ENCODE measurements around the gene DHRS9.
"Not testable (repeated sequence)": the region's sequence is repeated elsewhere in the genome, so short reads cannot be mapped to it uniquely, and the experiment has no call there.

DHRS9 gene

GRCh38 chr2:169136428-169136827, 67.1 kb downstream of the DHRS9 start:
- DNase-seq (ENCODE audit: low read depth) = not testable (repeated sequence)

DNA sequence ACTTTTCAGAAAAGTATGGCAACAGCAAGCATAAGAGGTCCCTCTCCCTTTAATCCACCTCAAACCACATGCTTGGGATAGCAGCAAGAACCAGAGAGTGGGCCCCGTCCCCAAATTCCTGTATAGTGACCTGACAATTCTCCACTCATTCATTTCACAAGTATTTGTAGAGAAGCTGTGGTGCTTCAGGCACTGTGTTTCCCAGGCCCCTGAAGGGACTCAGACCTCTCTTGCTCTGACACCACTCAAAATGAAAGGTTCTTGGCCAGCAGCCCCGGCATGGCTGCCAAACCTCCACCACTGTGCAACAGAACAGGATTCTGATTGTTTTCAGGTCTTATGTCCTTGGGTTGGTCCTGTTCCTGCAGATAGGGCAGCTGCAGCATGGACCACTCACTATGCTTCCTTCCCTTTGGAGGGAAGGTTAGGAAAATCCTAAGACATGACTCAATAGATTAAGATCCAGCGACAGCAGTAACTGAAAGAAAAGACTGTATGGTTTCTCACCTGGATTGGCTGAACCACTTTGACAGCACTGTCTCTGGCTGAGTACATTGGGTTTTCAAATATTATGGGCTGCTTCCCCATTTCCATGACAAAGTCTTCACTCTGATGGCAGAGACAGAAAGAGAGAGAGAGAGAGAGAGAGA, 67.6 kb downstream of the DHRS9 start:
- DNase-seq (ENCODE audit: low read depth) = no peak

- no peak for DNase-seq (ENCODE audit: low read depth)
Measured at GRCh38 chr2:169137924-169138323, 68.6 kb downstream of the DHRS9 start.

GRCh38 chr2:169139145-169139544, 69.8 kb downstream of the DHRS9 start:
- DNase-seq (ENCODE audit: low read depth) = no peak

- DNase-seq (ENCODE audit: low read depth) = no peak
Measured at GRCh38 chr2:169139993-169140767, 70.8 kb downstream of the DHRS9 start.

DNA sequence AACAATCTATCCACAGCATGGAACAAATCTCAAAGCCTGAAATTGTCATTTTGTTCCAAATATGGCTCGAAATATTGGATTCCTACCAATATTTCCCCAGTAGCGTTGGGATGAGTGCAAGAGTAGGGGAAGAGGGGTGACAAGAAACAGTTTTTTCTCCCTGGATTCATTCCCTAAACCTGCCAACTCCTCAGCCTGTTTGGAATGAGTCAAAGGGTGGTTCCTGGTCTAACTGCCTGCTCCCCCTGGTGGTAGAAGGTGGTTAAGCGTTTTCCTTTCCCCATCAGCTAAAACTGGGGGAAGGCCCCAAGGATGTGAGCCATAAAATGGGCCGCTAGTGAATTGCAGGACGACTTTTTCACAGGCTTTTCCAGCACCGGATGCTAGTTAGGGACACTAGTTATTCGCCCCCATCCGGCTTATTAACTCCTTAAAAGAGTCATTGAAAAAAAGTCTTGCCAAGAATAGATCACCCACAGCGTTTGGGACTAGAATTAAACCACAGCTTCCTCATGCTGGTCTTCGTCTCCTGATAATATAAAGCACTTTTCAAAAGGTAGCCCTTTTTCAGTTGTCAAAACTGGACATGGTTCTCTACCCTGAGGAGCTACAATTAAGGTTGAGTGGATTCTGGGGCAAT, 72.5 kb downstream of the DHRS9 start:
- DNase-seq (ENCODE audit: low read depth) = peak; percentile 46

DNA sequence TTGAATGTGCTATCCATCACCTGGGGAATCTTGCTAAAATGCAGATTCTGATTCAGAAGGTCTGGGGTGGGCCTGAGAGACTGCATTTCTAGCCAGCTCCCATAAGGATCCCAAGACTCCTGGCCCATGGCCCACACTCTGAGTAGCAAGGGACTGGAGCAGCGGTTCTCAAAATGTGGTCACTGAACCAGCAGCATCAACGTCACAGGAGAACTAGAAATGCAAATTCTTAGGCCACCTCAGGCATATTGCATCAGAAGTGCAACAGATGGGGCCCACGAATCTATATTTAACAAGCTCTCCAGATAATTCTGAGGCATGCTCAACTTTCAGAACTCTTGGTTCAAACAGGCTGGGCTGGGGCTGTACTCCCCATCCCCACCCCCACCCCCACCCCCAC, 74.6 kb downstream of the DHRS9 start:
- DNase-seq (ENCODE audit: low read depth) = no peak

Measured in T follicular helper cell (primary cell).